Thoracic aorta (tissue), 2 donors: ENCODE data around the gene ARNT2. TPM values are rescaled to one million over a fixed set of nuclear protein-coding genes. Genes with fewer than 3 reads are reported as not detected.

ENCODE experiments used
- ATAC-seq: fragments of 150-250 bp; one replicate; pipeline ENCODE4 v1.8.0; 2017; ENCODE audit warnings: low read depth; ENCODE audit not compliant: insufficient number of reproducible peaks, low FRiP score
- DNase-seq: peaks from one replicate; pipeline ENCODE4 v3.0.0-alpha.2; 2020; ENCODE audit warnings: low spot score
- H3K27ac ChIP-seq, 2 donors: fragments of 200-600 bp; sonication (generic); 1 replicate in 1 of 2; 2 replicates in 1 of 2; pipeline ENCODE4 v1.5.1; 2016; ENCODE audit warnings: mild to moderate bottlenecking in 2 of 2, moderate library complexity in 2 of 2
- H3K27me3 ChIP-seq: fragments of 200-600 bp; sonication (generic); replicated peaks from 2 replicates; pipeline ENCODE4 v1.6.0; 2016; ENCODE audit warnings: mild to moderate bottlenecking; ENCODE audit not compliant: insufficient read depth
- H3K36me3 ChIP-seq: fragments of 200-600 bp; sonication (generic); one replicate; pipeline ENCODE4 v1.5.1; 2016
- H3K4me1 ChIP-seq, 2 donors: fragments of 200-600 bp; sonication (generic); 1 replicate in 1 of 2; 2 replicates in 1 of 2; pipeline versions ENCODE4 v1.5.1 to v1.6.0; 2016; ENCODE audit warnings: low read depth in 2 of 2, mild to moderate bottlenecking in 1 of 2; ENCODE audit not compliant: control insufficient read depth in 1 of 2
- H3K4me3 ChIP-seq: fragments of 200-600 bp; sonication (generic); 2 replicates; pipeline ENCODE4 v1.5.1; 2016; ENCODE audit warnings: mild to moderate bottlenecking
- H3K9me3 ChIP-seq: fragments of 200-600 bp; sonication (generic); 2 replicates; pipeline ENCODE4 v1.5.1; 2016
- total RNA-seq, 2 donors: library from RNA; depleted of rRNA; stranded (reverse); fragments of >200 nt; gene quantifications; one replicate each; pipeline versions ENCODE4 v1.1.0 to v1.2.3, GENCODE V29; 2016
- TF ChIP-seq, protein P1 (sequence below): fragments of 200-600 bp; sonication (generic); IDR thresholded peaks from one replicate; pipeline ENCODE4 v1.5.1; 2019; ENCODE audit warnings: antibody characterized with exemption

The ARNT2 gene
- total RNA-seq, 2 donors from 2014 or later = 5.8 to 22.9 TPM

DNA sequence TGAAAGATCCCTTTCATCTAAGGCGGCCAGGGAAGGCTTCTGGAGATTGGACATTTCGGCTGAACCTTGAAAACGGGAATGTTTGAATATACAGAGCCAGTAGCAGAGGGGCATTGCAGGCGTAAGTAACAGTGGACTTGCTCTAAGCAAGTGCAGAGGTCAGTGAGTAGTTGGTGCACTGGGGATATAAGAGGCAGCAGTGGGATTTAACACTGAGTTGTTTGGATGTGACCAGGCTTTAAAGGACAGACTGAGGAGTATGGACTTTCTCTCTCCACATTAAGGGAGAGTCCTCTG is 1.3 kb downstream of the ARNT2 start:
- DNase-seq (no peak), ATAC-seq (no peak)
- Histone ChIP-seq H3K9me3 (no peaks in the 10 kb centered on the region), H3K27me3 (no peaks in the 10 kb centered on the region), H3K27ac (no peak overlapping the region), H3K4me3 (no peak overlapping the region), H3K36me3 (no peaks in the 10 kb centered on the region), H3K4me1 (peaks cover 0 to 14% of the 10 kb centered on the region in 2 donors)
- TF ChIP-seq, protein P1, sequence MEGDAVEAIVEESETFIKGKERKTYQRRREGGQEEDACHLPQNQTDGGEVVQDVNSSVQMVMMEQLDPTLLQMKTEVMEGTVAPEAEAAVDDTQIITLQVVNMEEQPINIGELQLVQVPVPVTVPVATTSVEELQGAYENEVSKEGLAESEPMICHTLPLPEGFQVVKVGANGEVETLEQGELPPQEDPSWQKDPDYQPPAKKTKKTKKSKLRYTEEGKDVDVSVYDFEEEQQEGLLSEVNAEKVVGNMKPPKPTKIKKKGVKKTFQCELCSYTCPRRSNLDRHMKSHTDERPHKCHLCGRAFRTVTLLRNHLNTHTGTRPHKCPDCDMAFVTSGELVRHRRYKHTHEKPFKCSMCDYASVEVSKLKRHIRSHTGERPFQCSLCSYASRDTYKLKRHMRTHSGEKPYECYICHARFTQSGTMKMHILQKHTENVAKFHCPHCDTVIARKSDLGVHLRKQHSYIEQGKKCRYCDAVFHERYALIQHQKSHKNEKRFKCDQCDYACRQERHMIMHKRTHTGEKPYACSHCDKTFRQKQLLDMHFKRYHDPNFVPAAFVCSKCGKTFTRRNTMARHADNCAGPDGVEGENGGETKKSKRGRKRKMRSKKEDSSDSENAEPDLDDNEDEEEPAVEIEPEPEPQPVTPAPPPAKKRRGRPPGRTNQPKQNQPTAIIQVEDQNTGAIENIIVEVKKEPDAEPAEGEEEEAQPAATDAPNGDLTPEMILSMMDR = no peak

DNA sequence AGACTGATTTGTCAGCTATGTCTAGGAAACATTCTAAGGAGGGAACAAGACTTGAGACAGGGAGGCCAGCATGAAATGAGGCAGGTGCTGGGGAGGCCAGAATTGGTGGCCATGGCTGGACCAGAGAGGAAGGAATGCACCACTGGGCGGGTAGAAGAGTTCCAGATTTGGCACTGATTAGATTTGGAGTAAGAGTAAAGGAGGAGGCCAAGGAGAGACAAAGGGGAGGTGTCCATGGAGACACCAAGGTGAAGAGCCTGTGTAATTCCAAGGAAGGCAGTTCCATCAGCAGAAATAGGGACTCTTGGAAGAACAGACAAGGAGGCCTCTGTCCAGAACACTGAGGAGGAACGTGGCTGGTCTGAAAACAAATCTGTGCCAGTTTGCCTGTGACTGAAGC is 1.8 kb downstream of the ARNT2 start:
- Histone ChIP-seq H3K4me1 (peaks cover 0 to 14% of the 10 kb centered on the region in 2 donors), H3K4me3 (no peak overlapping the region), H3K36me3 (no peaks in the 10 kb centered on the region), H3K27me3 (no peaks in the 10 kb centered on the region), H3K27ac (no peak overlapping the region), H3K9me3 (no peaks in the 10 kb centered on the region)
- DNase-seq = no peak
- TF ChIP-seq, protein P1 = no peak
- ATAC-seq = no peak

DNA sequence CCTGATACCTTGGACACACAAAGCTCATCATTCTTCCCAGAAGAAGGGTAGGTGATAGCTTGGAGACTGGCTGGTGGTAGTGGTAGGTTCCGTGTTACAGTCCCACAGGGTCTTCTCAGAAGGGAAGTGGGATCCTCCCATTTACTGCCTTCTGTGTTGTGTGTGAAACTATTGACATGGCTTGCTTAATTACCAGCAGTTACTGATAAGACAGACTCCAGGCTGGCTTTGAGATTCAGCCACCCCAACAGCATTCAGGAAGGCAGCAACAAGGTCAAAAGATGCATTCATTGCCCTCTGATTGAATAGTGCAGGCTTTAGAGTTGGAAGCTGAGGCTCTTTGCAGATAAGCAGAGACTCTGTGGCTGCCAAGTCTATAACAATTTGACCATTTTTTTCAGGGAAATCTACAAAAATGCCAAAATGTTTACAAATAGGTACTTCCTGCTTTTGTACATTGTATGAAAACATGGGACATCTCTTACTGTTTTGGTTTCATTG is 7.7 kb downstream of the ARNT2 start:
- no peaks in the 10 kb centered on the region for H3K4me1 ChIP-seq
- TF ChIP-seq, protein P1 = no peak
- H3K36me3 ChIP-seq = no peaks in the 10 kb centered on the region
- H3K4me3 ChIP-seq = no peak overlapping the region
- no peaks in the 10 kb centered on the region for H3K27me3 ChIP-seq
- ATAC-seq (no peak), DNase-seq (no peak)
- H3K9me3 ChIP-seq = no peaks in the 10 kb centered on the region
- no peak overlapping the region for H3K27ac ChIP-seq

DNA sequence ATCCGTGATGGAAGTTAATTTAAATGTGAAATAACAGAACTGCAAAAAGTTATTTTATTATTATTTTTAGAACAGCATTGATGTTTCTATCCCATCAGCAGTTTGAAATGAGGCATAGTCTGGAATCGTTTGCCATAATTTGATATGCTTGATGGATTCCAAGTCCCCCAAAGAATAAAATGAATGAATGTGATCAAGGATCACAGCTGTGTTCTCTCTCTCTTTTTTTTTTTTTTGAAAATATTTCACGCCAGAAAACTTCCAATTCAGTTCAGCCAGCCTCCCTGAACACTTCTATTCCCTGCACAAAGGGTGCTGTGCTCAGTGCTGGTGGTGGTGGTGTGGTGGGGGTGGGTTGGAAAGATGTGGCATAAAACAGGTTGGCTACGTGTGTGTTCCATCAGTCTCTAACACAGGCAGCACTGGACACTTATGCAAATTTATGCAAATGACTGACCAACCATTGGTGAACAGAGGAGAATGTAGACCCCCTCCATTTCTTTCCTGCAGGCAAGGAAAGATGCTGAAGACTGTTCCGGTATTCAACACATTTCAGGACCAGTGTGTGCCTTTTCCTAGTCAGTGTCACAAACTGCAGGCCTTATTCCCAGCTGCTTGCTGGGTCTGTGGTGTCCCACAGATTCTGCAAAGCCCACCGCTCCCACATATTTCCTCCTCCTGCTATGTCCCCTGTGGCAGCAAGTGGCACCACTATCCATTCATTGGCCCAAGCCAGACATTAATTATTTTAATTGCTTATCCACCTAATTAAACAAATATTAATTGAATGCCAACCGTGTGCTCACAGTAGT is 10.6 kb downstream of the ARNT2 start:
- Histone ChIP-seq H3K4me1 (peaks cover 0 to 8% of the 10 kb centered on the region in 2 donors), H3K9me3 (no peaks in the 10 kb centered on the region), H3K4me3 (no peak overlapping the region), H3K27me3 (no peaks in the 10 kb centered on the region), H3K27ac (no peak overlapping the region), H3K36me3 (no peaks in the 10 kb centered on the region)
- TF ChIP-seq, protein P1 = no peak
- DNase-seq = no peak
- ATAC-seq = no peak

DNA sequence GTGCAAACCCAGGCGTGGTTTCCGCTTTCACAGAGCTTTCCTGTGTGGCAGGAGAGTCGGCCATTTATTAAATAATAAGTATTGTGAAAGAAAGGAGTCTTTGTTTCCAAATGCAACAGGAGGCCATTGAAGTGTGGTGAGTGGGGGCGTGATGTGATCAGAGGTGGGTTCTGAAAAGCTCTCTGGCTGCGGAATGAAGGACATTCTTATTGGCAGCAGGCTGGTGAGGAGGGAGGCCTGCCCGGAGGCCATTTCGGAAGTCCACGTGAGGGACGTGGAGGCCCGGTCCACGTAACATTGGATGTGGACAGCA is 11.1 kb downstream of the ARNT2 start:
- TF ChIP-seq, protein P1 = no peak
- no peak overlapping the region for H3K27ac ChIP-seq
- no peaks in the 10 kb centered on the region for H3K9me3 ChIP-seq
- ATAC-seq (no peak), DNase-seq (no peak)
- no peak overlapping the region for H3K4me3 ChIP-seq
- no peaks in the 10 kb centered on the region for H3K36me3 ChIP-seq
- peaks cover 0 to 12% of the 10 kb centered on the region in 2 donors for H3K4me1 ChIP-seq
- H3K27me3 ChIP-seq = no peaks in the 10 kb centered on the region
